Endothelial cell of umbilical vein (primary cell): ENCODE data around the gene NRCAM.

Experiments
- CTCF ChIP-seq, 2 donors: IDR thresholded peaks; 1 replicate in 1 of 2; 2 replicates in 1 of 2; pipeline ENCODE4 v1.5.1; 2011; ENCODE audit warnings: low read length in 2 of 2, mild to moderate bottlenecking in 2 of 2, moderate library complexity in 2 of 2, control low read depth in 1 of 2, inconsistent platforms in 1 of 2, low read depth in 1 of 2; ENCODE audit not compliant: insufficient read depth in 1 of 2; ENCODE audit errors: extremely low read depth in 1 of 2
- EZH2 ChIP-seq: IDR thresholded peaks from 2 replicates; pipeline ENCODE4 v1.6.1; 2012; ENCODE audit warnings: borderline replicate concordance, low read depth, mild to moderate bottlenecking, moderate library complexity, low read length, inconsistent platforms; ENCODE audit not compliant: severe bottlenecking
- FOS ChIP-seq: IDR thresholded peaks from 2 replicates; pipeline ENCODE4 v1.6.1; 2011; ENCODE audit warnings: mild to moderate bottlenecking, low read length, moderate library complexity, borderline replicate concordance; ENCODE audit not compliant: insufficient read depth
- GATA2 ChIP-seq: IDR thresholded peaks from 2 replicates; pipeline ENCODE4 v1.7.0; 2011; ENCODE audit warnings: low read depth, mild to moderate bottlenecking, moderate library complexity, mixed read lengths, low read length; ENCODE audit not compliant: insufficient read length, insufficient read depth
- JUN ChIP-seq: IDR thresholded peaks from 2 replicates; pipeline ENCODE4 v1.6.1; 2011; ENCODE audit warnings: borderline replicate concordance, low read depth; ENCODE audit not compliant: insufficient read length, insufficient read depth
- MYC ChIP-seq: IDR thresholded peaks from one replicate; pipeline ENCODE4 v1.6.1; 2011; ENCODE audit warnings: mild to moderate bottlenecking, low read depth, low read length
- POLR2A ChIP-seq: IDR thresholded peaks from 2 replicates; pipeline ENCODE4 v1.6.1; 2012; ENCODE audit warnings: low read depth, mild to moderate bottlenecking, control low read depth, low read length
- POLR2AphosphoS5 ChIP-seq: IDR thresholded peaks from 2 replicates; pipeline ENCODE4 v1.6.1; 2012; ENCODE audit warnings: low read depth, mild to moderate bottlenecking, control low read depth, low read length, moderate library complexity; ENCODE audit not compliant: insufficient read depth
- TF ChIP-seq, protein P1 (sequence below): IDR thresholded peaks from 2 replicates; pipeline ENCODE4 v1.6.1; 2011; ENCODE audit not compliant: insufficient read depth, insufficient read length

DNA sequence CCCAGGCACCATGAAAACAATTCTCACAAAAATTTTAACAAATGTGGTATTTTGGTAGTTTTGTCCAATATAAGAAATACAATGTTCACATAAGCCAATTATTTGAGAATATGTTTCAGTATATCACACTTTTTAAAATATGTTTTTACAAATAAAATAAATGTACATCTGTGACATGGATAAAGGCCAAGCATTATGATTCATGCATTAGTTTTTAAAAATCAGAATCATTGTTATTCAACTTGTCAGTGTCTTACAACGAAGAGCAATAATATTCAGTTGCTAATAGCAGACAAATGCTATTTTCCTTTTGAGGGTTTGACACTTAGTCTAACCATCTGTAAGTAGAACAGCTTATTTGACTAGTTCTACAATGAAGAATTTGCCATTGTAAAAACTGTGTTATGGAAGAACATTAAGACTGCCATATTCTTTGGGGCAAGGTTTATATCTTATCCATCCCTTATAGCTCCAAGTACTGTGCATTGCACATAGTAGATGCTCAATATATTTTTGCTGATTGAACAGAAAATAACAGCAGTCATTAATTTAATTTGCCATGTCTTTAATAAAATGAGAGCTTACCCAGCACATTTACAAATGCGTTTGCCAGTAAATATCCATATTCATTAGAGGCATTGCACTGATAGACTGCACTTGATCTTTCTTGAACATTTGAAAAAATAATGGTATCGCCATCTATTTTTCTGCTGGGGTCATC lies 258.7 kb downstream of the NRCAM start:
- TF ChIP-seq POLR2A: no peak
- TF ChIP-seq CTCF (IDR thresholded peaks at IDR 0.05; ENCODE audit: extremely low read depth in 1 of 2, insufficient read depth in 1 of 2, low read depth in 1 of 2, low read length in 2 of 2): no peak
- no peak for TF ChIP-seq EZH2
- no peak for TF ChIP-seq MYC
- TF ChIP-seq POLR2AphosphoS5: no peak
- TF ChIP-seq, protein P1, sequence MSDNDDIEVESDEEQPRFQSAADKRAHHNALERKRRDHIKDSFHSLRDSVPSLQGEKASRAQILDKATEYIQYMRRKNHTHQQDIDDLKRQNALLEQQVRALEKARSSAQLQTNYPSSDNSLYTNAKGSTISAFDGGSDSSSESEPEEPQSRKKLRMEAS: no peak
- TF ChIP-seq JUN: no peak
- no peak for TF ChIP-seq GATA2
- TF ChIP-seq FOS: peak; percentile 22
